GM12878 (cell line): ENCODE data around the gene ZBTB16. TPM values are rescaled to one million over a fixed set of nuclear protein-coding genes. Genes with fewer than 3 reads are reported as not detected.

Experiments used
- ATAC-seq: fragments of 200-7000 bp; cut with Tn5 transposase; 3 replicates; pipeline ENCODE4 v1.9.1; 2020; ENCODE audit warnings: mild to moderate bottlenecking, moderate library complexity
- BruUV-seq: library from RNA; stranded (reverse); fragments of 400-500 nt; replicated peaks from 2 replicates; lab custom pipeline; 2021; lab: Mats Ljungman, UMichigan
- CTCF ChIA-PET: fragments of 300-600 bp; sonication (Branson Sonifier 250); formaldehyde crosslinking; extraction: SDS; loops from one replicate; lab custom pipeline; 2021; ENCODE audit warnings: inconsistent platforms; lab: Yijun Ruan, JAX
- POLR2A ChIA-PET: fragments of 350-600 bp; formaldehyde crosslinking; extraction: SDS; loops from one replicate; lab custom pipeline; 2021; ENCODE audit warnings: inconsistent platforms; lab: Charles Lee
- RAD21 ChIA-PET: fragments of 300-600 bp; sonication (Branson Sonifier 250); formaldehyde crosslinking; loops from one replicate; lab custom pipeline; 2023; ENCODE audit warnings: antibody characterized with exemption; ENCODE audit not compliant: unreplicated experiment; lab: Charles Lee
- SMC1A ChIA-PET: fragments of 300-600 bp; sonication (Branson Sonifier 250); formaldehyde crosslinking; loops from one replicate; lab custom pipeline; 2023; ENCODE audit not compliant: unreplicated experiment, uncharacterized antibody; lab: Charles Lee
- DNase-seq: peaks from one replicate; pipeline ENCODE4 v3.0.0-alpha.2; 2011; ENCODE audit warnings: low read depth, low spot score
- FAIRE-seq: peaks from 3 replicates; lab custom pipeline; 2011; peaks lifted over from hg19 to GRCh38; lab: Jason Lieb, UNC
- H2AFZ ChIP-seq: 2 replicates; pipeline ENCODE4 v1.6.0; 2011; ENCODE audit warnings: low read depth, low read length, control low read depth; ENCODE audit not compliant: control insufficient read depth
- H3K27ac ChIP-seq: 2 replicates; pipeline ENCODE4 v1.5.1; 2011; ENCODE audit warnings: control low read depth; ENCODE audit not compliant: control insufficient read depth, insufficient read depth
- H3K27me3 ChIP-seq, 2 experiments: replicated peaks in 1 of 2; 2 replicates each; pipeline versions ENCODE4 v1.6.0 to v1.6.1; 2011; ENCODE audit warnings: low read length in 1 of 2; ENCODE audit not compliant: control insufficient read depth in 2 of 2, insufficient read depth in 2 of 2
- H3K36me3 ChIP-seq, 2 experiments: 2 replicates each; pipeline ENCODE4 v1.5.1; 2011; ENCODE audit warnings: low read length in 1 of 2; ENCODE audit not compliant: control insufficient read depth in 2 of 2, insufficient read depth in 2 of 2
- H3K4me1 ChIP-seq: 2 replicates; pipeline ENCODE4 v1.6.1; 2011; ENCODE audit warnings: mild to moderate bottlenecking, low read length, moderate library complexity, mixed read lengths; ENCODE audit not compliant: control insufficient read depth, insufficient read depth
- H3K4me2 ChIP-seq: 2 replicates; pipeline ENCODE4 v1.6.0; 2011; ENCODE audit warnings: control low read depth; ENCODE audit not compliant: control insufficient read depth, insufficient read depth
- H3K4me3 ChIP-seq: fragments of 200-600 bp; sonication (generic); 2 replicates; pipeline ENCODE4 v1.5.1; 2016
- H3K79me2 ChIP-seq: 2 replicates; pipeline ENCODE4 v1.6.0; 2011; ENCODE audit warnings: low read length; ENCODE audit not compliant: control insufficient read depth, insufficient read depth
- H3K9ac ChIP-seq: 2 replicates; pipeline ENCODE4 v1.8.0; 2011; ENCODE audit warnings: low read length, control low read depth, mixed read lengths; ENCODE audit not compliant: control insufficient read depth, insufficient read depth
- H3K9me3 ChIP-seq: replicated peaks from 3 replicates; pipeline ENCODE4 v1.5.1; 2011; ENCODE audit warnings: mild to moderate bottlenecking, low read length; ENCODE audit not compliant: control insufficient read depth, insufficient read depth
- H4K20me1 ChIP-seq: 2 replicates; pipeline ENCODE4 v1.6.0; 2011; ENCODE audit not compliant: control insufficient read depth, insufficient read depth
- CEBPZ ChIP-seq: fragments of 150-350 bp; IDR thresholded peaks from 2 replicates; pipeline ENCODE4 v1.6.1; 2016; ENCODE audit warnings: low read depth, low read length
- CHD2 ChIP-seq: IDR thresholded peaks from 2 replicates; pipeline ENCODE4 v1.6.1; 2011; ENCODE audit warnings: low read depth, low read length, improper control_type of control experiment, borderline replicate concordance
- CHD4 ChIP-seq: fragments of 200-600 bp; sonication (generic); IDR thresholded peaks from 2 replicates; pipeline ENCODE4 v1.6.1; 2016; ENCODE audit warnings: mild to moderate bottlenecking
- CTCF ChIP-seq, 3 experiments: IDR thresholded peaks in 2 of 3; conservative IDR thresholded peaks in 1 of 3; 2 replicates each; pipeline ENCODE4 v1.5.1; 2011; ENCODE audit warnings: low read depth in 3 of 3, low read length in 3 of 3, mild to moderate bottlenecking in 3 of 3, control low read depth in 2 of 3, moderate library complexity in 2 of 3, inconsistent platforms in 1 of 3, mixed read lengths in 1 of 3; ENCODE audit not compliant: control insufficient read depth in 2 of 3, insufficient read depth in 1 of 3; ENCODE audit errors: extremely low read depth in 1 of 3
- FOXK2 ChIP-seq: fragments of 450-650 bp; IDR thresholded peaks from 2 replicates; pipeline ENCODE4 v1.6.1; 2017; ENCODE audit warnings: mild to moderate bottlenecking, moderate library complexity
- NR2C2 ChIP-seq: IDR thresholded peaks from 2 replicates; pipeline ENCODE4 v1.6.1; 2011; ENCODE audit warnings: borderline replicate concordance, low read depth; ENCODE audit not compliant: control insufficient read depth, insufficient read length
- SIN3A ChIP-seq: IDR thresholded peaks from 2 replicates; pipeline ENCODE4 v1.6.1; 2012; ENCODE audit warnings: low read depth, low read length, improper control_type of control experiment
- TCF3 ChIP-seq: IDR thresholded peaks from 2 replicates; pipeline ENCODE4 v1.6.1; 2012; ENCODE audit warnings: low read depth, mild to moderate bottlenecking, low read length, borderline replicate concordance; ENCODE audit not compliant: insufficient read depth
- ZNF274 ChIP-seq: IDR thresholded peaks from one replicate; pipeline ENCODE4 v1.8.0; 2011; ENCODE audit not compliant: insufficient read length, insufficient read depth
- WGBS: methylation state at CpG from one replicate; pipeline ENCODE4 v1.1.6; 2016; ENCODE audit warnings: low lambda C conversion rate; ENCODE audit not compliant: insufficient replicate concordance, insufficient coverage; ENCODE audit errors: missing lambda C conversion rate; 5-methylcytosine and 5-hydroxymethylcytosine counted together
- in situ Hi-C: fragments of 300-500 bp; cut with MboI; formaldehyde crosslinking; loops from 9 replicates; pipeline ENCODE4 v1.14.3; 2018; ENCODE audit warnings: mixed read lengths
- intact Hi-C: fragments of 100-400 bp; cut with micrococcal nuclease; formaldehyde crosslinking; loops from one replicate; pipeline ENCODE4 v1.14.2; 2022; ENCODE audit not compliant: unreplicated experiment
- polyA plus RNA-seq, 11 experiments: library from polyadenylated mRNA; depleted of rRNA in 4 of 11; unstranded in 6 of 11; stranded (reverse) in 5 of 11; fragments of >200 nt; fragmentation: Nextera tagmentation in 4 of 11; fragmentation: Illumina TruSeq in 1 of 11; extraction: Ambion mirVana in 4 of 11; extraction: Trizol in 1 of 11; gene quantifications; 1 replicate in 1 of 11; 2 replicates in 10 of 11; pipeline versions ENCODE4 v1.2.1 to v1.2.3, GENCODE V29; 2011 to 2016; ENCODE audit warnings: inconsistent platforms in 2 of 11, missing spikeins in 2 of 11, low read depth in 1 of 11
- total RNA-seq, 4 experiments: library from RNA; depleted of rRNA in 3 of 4; stranded (reverse); fragments of >200 nt in 3 of 4; fragmentation: Illumina TruSeq in 1 of 4; extraction: Trizol in 1 of 4; gene quantifications; 2 replicates each; pipeline versions ENCODE4 v1.2.1 to v1.2.3, GENCODE V29; 2013 to 2021
- TF ChIP-seq, protein P1 (sequence below): fragments of 150-350 bp; IDR thresholded peaks from 2 replicates; pipeline ENCODE4 v1.6.1; 2014; ENCODE audit warnings: mild to moderate bottlenecking, low read depth, low read length
- TF ChIP-seq, protein P2 (sequence below): fragments of 450-650 bp; IDR thresholded peaks from 2 replicates; pipeline ENCODE4 v1.6.1; 2017; ENCODE audit warnings: mild to moderate bottlenecking, low read depth, inconsistent platforms; ENCODE audit not compliant: poor library complexity, severe bottlenecking

The ZBTB16 gene
- total and polyA plus RNA-seq, 10 of the 15 experiments (the other 5 are each of a cell fraction or from before 2014, with no cell fraction given) = 0.38 TPM; not detected in 9

- Histone ChIP-seq H4K20me1 (no peaks in the 10 kb centered on the region), H3K79me2 (no peaks in the 10 kb centered on the region), H3K36me3 (no peaks in the 10 kb centered on the region), H3K4me3 (no peak overlapping the region), H3K9me3 (no peaks in the 10 kb centered on the region), H2AFZ (no peak overlapping the region), H3K27me3 (peaks cover 12% of the 10 kb centered on the region in 2 experiments), H3K4me1 (no peaks in the 10 kb centered on the region), H3K4me2 (no peak overlapping the region), H3K27ac (no peak overlapping the region), H3K9ac (no peak overlapping the region)
- BruUV-seq = no TSS peak
- 74% methylated on average over 9 of the region's 9 CpGs for WGBS
- CTCF ChIA-PET = no interaction called here
- TF ChIP-seq, protein P1, sequence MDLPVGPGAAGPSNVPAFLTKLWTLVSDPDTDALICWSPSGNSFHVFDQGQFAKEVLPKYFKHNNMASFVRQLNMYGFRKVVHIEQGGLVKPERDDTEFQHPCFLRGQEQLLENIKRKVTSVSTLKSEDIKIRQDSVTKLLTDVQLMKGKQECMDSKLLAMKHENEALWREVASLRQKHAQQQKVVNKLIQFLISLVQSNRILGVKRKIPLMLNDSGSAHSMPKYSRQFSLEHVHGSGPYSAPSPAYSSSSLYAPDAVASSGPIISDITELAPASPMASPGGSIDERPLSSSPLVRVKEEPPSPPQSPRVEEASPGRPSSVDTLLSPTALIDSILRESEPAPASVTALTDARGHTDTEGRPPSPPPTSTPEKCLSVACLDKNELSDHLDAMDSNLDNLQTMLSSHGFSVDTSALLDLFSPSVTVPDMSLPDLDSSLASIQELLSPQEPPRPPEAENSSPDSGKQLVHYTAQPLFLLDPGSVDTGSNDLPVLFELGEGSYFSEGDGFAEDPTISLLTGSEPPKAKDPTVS = no peak
- TF ChIP-seq CHD4 (no peak), CEBPZ (no peak), CHD2 (no peak), FOXK2 (no peak), ZNF274 (no peak), TCF3 (no peak), CTCF (IDR thresholded peaks at IDR 0.05 in 2 of 3, conservative IDR thresholded peaks at IDR 0.05 in 1 of 3; ENCODE audit: control insufficient read depth in 2 of 3, extremely low read depth in 1 of 3, insufficient read depth in 1 of 3, low read depth in 3 of 3, low read length in 3 of 3) (no peak), NR2C2 (no peak), SIN3A (no peak)
- TF ChIP-seq, protein P2, sequence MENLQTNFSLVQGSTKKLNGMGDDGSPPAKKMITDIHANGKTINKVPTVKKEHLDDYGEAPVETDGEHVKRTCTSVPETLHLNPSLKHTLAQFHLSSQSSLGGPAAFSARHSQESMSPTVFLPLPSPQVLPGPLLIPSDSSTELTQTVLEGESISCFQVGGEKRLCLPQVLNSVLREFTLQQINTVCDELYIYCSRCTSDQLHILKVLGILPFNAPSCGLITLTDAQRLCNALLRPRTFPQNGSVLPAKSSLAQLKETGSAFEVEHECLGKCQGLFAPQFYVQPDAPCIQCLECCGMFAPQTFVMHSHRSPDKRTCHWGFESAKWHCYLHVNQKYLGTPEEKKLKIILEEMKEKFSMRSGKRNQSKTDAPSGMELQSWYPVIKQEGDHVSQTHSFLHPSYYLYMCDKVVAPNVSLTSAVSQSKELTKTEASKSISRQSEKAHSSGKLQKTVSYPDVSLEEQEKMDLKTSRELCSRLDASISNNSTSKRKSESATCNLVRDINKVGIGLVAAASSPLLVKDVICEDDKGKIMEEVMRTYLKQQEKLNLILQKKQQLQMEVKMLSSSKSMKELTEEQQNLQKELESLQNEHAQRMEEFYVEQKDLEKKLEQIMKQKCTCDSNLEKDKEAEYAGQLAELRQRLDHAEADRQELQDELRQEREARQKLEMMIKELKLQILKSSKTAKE = no peak
- POLR2A ChIA-PET = no interaction called here
- intact Hi-C loops (no loop called here), in situ Hi-C loops (no loop called here)
- ATAC-seq = no peak
- SMC1A ChIA-PET = no interaction called here
- no peak for DNase-seq
- RAD21 ChIA-PET = no interaction called here
- no peak for FAIRE-seq
Observed at GRCh38 chr11:114062272-114062671, 2.8 kb downstream of the ZBTB16 start.
